SK-N-MC (cell line): Measurements from ENCODE around the gene NUP153.

Experiments
- EZH2 ChIP-seq: fragments of 200-600 bp; sonication (generic); IDR thresholded peaks from one replicate; pipeline ENCODE4 v1.6.1; 2017; ENCODE audit warnings: antibody characterized with exemption
- FOXP2 ChIP-seq: optimal IDR thresholded peaks from 2 replicates; pipeline ENCODE3; 2011; ENCODE audit warnings: mild to moderate bottlenecking, moderate library complexity; ENCODE audit not compliant: insufficient read depth; ENCODE audit errors: extremely low read length, control extremely low read depth
- POLR2AphosphoS5 ChIP-seq: IDR thresholded peaks from 2 replicates; pipeline ENCODE4 v1.6.1; 2012; ENCODE audit warnings: mild to moderate bottlenecking, low read depth, low read length, borderline replicate concordance

DNA sequence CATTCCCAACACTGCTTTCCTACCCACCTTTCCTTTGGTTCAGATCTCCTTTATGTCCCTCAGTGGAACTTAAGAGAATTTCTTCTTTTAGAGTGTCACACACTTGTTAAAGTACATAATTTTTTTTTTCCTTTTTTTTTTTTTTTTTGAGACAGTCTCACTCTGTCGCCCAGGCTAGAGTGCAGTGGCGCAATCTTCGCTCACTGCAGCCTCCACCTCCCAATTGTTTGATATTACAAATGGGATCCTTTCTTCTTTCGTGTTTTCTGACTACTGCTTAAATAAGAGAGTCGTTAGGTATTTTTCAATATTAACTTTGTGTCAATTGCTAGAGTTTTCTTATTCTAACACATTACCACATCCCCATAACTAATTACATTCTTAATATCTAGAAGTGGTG lies 29.1 kb downstream of the NUP153 start:
- no peak for TF ChIP-seq POLR2AphosphoS5
- TF ChIP-seq EZH2, result no peak
- TF ChIP-seq FOXP2, result no peak
